Coronary artery (tissue), 2 donors: ENCODE measurements around the gene KAZN.

Experiments
- DNase-seq: peaks from one replicate; pipeline ENCODE4 v3.0.0-alpha.2; 2017; ENCODE audit warnings: low spot score
- H3K27ac ChIP-seq, 2 donors: fragments of 200-600 bp; sonication (generic); one replicate each; pipeline ENCODE4 v1.5.1; 2016 to 2019
- H3K4me3 ChIP-seq: fragments of 200-600 bp; sonication (generic); 2 replicates; pipeline ENCODE4 v1.5.1; 2016; ENCODE audit warnings: mild to moderate bottlenecking, moderate library complexity
- CTCF ChIP-seq: fragments of 200-600 bp; sonication (generic); IDR thresholded peaks from one replicate; pipeline ENCODE4 v1.5.1; 2019; ENCODE audit warnings: antibody characterized with exemption

Gene KAZN

GRCh38 chr1:14610761-14611160 is 12.3 kb downstream of the KAZN start:
- no peak for TF ChIP-seq CTCF
- DNase-seq: no peak
- Histone ChIP-seq H3K4me3 (no peak overlapping the region), H3K27ac (no peak overlapping the region)

GRCh38 chr1:14611792-14612191 is 13.3 kb downstream of the KAZN start:
- no peak for TF ChIP-seq CTCF
- DNase-seq: no peak
- no peak overlapping the region for H3K27ac ChIP-seq
- no peak overlapping the region for H3K4me3 ChIP-seq

- Histone ChIP-seq H3K27ac (no peak overlapping the region), H3K4me3 (no peak overlapping the region)
- TF ChIP-seq CTCF: no peak
- no peak for DNase-seq
Measured at GRCh38 chr1:14612256-14612655, 13.8 kb downstream of the KAZN start.

- no peak for TF ChIP-seq CTCF
- DNase-seq: no peak
- Histone ChIP-seq H3K27ac (no peak overlapping the region), H3K4me3 (no peak overlapping the region)
Measured at GRCh38 chr1:14613926-14614325, 15.4 kb downstream of the KAZN start.

- TF ChIP-seq CTCF: no peak
- Histone ChIP-seq H3K27ac (no peak overlapping the region), H3K4me3 (no peak overlapping the region)
- no peak for DNase-seq
Measured at GRCh38 chr1:14614341-14614740, 15.9 kb downstream of the KAZN start.

GRCh38 chr1:14615549-14616218 is 17.2 kb downstream of the KAZN start:
- DNase-seq: no peak
- no peak overlapping the region for H3K27ac ChIP-seq
- TF ChIP-seq CTCF: no peak
- no peak overlapping the region for H3K4me3 ChIP-seq

GRCh38 chr1:14616632-14617396 is 18.3 kb downstream of the KAZN start:
- no peak for TF ChIP-seq CTCF
- no peak overlapping the region for H3K27ac ChIP-seq
- H3K4me3 ChIP-seq: no peak overlapping the region
- DNase-seq: no peak
